K562 (cell line): ENCODE measurements around the gene BEST4. TPM values are rescaled to one million over a fixed set of nuclear protein-coding genes. Genes with fewer than 3 reads are reported as not detected.
A peak's percentile ranks its signal among the peaks of the same experiment; 100 is the strongest.

ENCODE experiments used
- CBFA2T3 ChIP-seq: fragments of 450-650 bp; IDR thresholded peaks from 2 replicates; pipeline ENCODE4 v1.6.1; 2017
- ELF1 ChIP-seq: fragments of 200-800 bp; sonication (Bioruptor generic); IDR thresholded peaks from 2 replicates; pipeline ENCODE4 v1.6.1; 2016; ENCODE audit warnings: missing genetic modification characterization, missing compliant biosample characterization
- FOXJ3 ChIP-seq: sonication (generic); formaldehyde crosslinking; IDR thresholded peaks from 2 replicates; pipeline ENCODE4 v1.4.0; 2020; ENCODE audit warnings: mild to moderate bottlenecking, missing genetic modification reagents
- HNRNPH1 ChIP-seq: fragments of 200-400 bp; formaldehyde crosslinking; optimal IDR thresholded peaks from 2 replicates; pipeline ENCODE3; 2017; ENCODE audit warnings: low read depth, mild to moderate bottlenecking, low read length, moderate library complexity
- HNRNPLL ChIP-seq: fragments of 200-400 bp; formaldehyde crosslinking; IDR thresholded peaks from 2 replicates; pipeline ENCODE4 v1.6.1; 2017; ENCODE audit warnings: low read length, low read depth, mild to moderate bottlenecking; ENCODE audit not compliant: poor library complexity, severe bottlenecking
- MECOM ChIP-seq: fragments of 250-450 bp; sonication (Bioruptor Pico); IDR thresholded peaks from 2 replicates; pipeline ENCODE4 v1.8.0; 2022; ENCODE audit warnings: inconsistent platforms
- MYC ChIP-seq, 2 experiments: fragments of 250-450 bp in 1 of 2; sonication (Bioruptor Pico) in 1 of 2; IDR thresholded peaks; 2 replicates each; pipeline versions ENCODE4 v1.5.1 to v1.6.1; 2012 to 2021; ENCODE audit warnings: low read depth in 2 of 2, borderline replicate concordance in 1 of 2, improper control_type of control experiment in 1 of 2, low read length in 1 of 2, mild to moderate bottlenecking in 1 of 2, moderate library complexity in 1 of 2
- PKNOX1 ChIP-seq: fragments of 450-650 bp; IDR thresholded peaks from 2 replicates; pipeline ENCODE4 v1.6.1; 2016
- PREB ChIP-seq: sonication (generic); formaldehyde crosslinking; IDR thresholded peaks from 2 replicates; pipeline ENCODE4 v1.8.1; 2023; ENCODE audit warnings: mild to moderate bottlenecking, missing genetic modification reagents
- RBM15 ChIP-seq: fragments of 200-400 bp; formaldehyde crosslinking; IDR thresholded peaks from 2 replicates; pipeline ENCODE4 v1.6.1; 2018; ENCODE audit warnings: mild to moderate bottlenecking, low read length, moderate library complexity; ENCODE audit not compliant: insufficient read depth
- RERE ChIP-seq: sonication (generic); formaldehyde crosslinking; IDR thresholded peaks from 2 replicates; pipeline ENCODE4 v1.8.0; 2023; ENCODE audit warnings: missing genetic modification reagents, mild to moderate bottlenecking, borderline replicate concordance
- SMC3 ChIP-seq: conservative IDR thresholded peaks from 2 replicates; pipeline ENCODE4 v1.6.1; 2011; ENCODE audit warnings: low read depth, low read length, improper control_type of control experiment; ENCODE audit not compliant: insufficient read depth
- ZNF263 ChIP-seq: sonication (generic); formaldehyde crosslinking; IDR thresholded peaks from 2 replicates; pipeline ENCODE4 v1.8.0; 2022; ENCODE audit warnings: mild to moderate bottlenecking, missing genetic modification reagents, borderline replicate concordance
- ZNF347 ChIP-seq: fragments of 450-650 bp; formaldehyde crosslinking; IDR thresholded peaks from 2 replicates; pipeline ENCODE4 v1.4.0; 2020; ENCODE audit warnings: low read depth, mild to moderate bottlenecking, moderate library complexity
- ZNF395 ChIP-seq: fragments of 200-800 bp; sonication (Bioruptor generic); IDR thresholded peaks from 2 replicates; pipeline ENCODE4 v1.6.1; 2017; ENCODE audit warnings: missing genetic modification characterization, missing compliant biosample characterization
- ZNF57 ChIP-seq: fragments of 450-650 bp; formaldehyde crosslinking; IDR thresholded peaks from 2 replicates; pipeline ENCODE4 v1.4.0; 2020; ENCODE audit warnings: mild to moderate bottlenecking, moderate library complexity
- ZSCAN29 ChIP-seq: fragments of 450-650 bp; IDR thresholded peaks from 2 replicates; pipeline ENCODE4 v1.6.1; 2017
- polyA plus RNA-seq, 8 experiments: library from polyadenylated mRNA; depleted of rRNA in 4 of 8; stranded (reverse) in 5 of 8; unstranded in 3 of 8; fragments of >200 nt; fragmentation: Nextera tagmentation in 2 of 8; fragmentation: Illumina TruSeq in 1 of 8; extraction: Ambion mirVana in 2 of 8; extraction: Trizol in 1 of 8; gene quantifications; 2 replicates each; pipeline versions ENCODE4 v1.2.1 to v1.2.3, GENCODE V29; 2011 to 2014; ENCODE audit warnings: inconsistent platforms in 1 of 8, missing spikeins in 1 of 8
- total RNA-seq, 7 experiments: library from RNA; depleted of rRNA in 6 of 7; stranded (reverse); fragments of >200 nt in 6 of 7; fragmentation: Illumina TruSeq in 2 of 7; extraction: Trizol in 2 of 7; gene quantifications; 2 replicates each; pipeline versions ENCODE4 v1.2.1 to v1.2.3, GENCODE V29; 2011 to 2021; ENCODE audit warnings: low replicate concordance in 1 of 7

The BEST4 gene
- total and polyA plus RNA-seq, 9 of the 15 experiments (the other 6 are each of a cell fraction or from before 2014, with no cell fraction given) = 0.07 to 0.11 TPM; not detected in 7

GRCh38 chr1:44835738-44836675 is 48.0 kb upstream of the BEST4 start (continued):
- no peak for TF ChIP-seq RERE (CRISPR knock-in tag)
- TF ChIP-seq ZSCAN29 = no peak
- peak; percentile 94 for TF ChIP-seq SMC3
- peak; percentile 50; the same call in 1 of the 2 replicates for TF ChIP-seq MYC (IDR thresholded peaks at IDR 0.05; ENCODE audit: low read depth, low read length)
- TF ChIP-seq MYC (CRISPR knock-in tag; IDR thresholded peaks at IDR 0.05; ENCODE audit: borderline replicate concordance, low read depth) = no peak
- 0 out of 2 replicates have a peak, but pooled peaks have one; percentile 13 for TF ChIP-seq MECOM (CRISPR knock-in tag)
- no peak for TF ChIP-seq HNRNPH1
- TF ChIP-seq HNRNPLL = no peak
- no peak for TF ChIP-seq RBM15
- no peak for TF ChIP-seq PREB (CRISPR knock-in tag)
- TF ChIP-seq ZNF395 (CRISPR knock-in tag) = peak; percentile 33; the same call in 1 of the 2 replicates
- no peak for TF ChIP-seq ZNF57 (CRISPR knock-in tag)
- peak; percentile 40; the same call in 1 of the 2 replicates for TF ChIP-seq ZNF263 (CRISPR knock-in tag)
- no peak for TF ChIP-seq ELF1
- peak; percentile 66 for TF ChIP-seq PKNOX1
- TF ChIP-seq ZNF347 = no peak
- no peak for TF ChIP-seq FOXJ3
- peak; percentile 75 for TF ChIP-seq CBFA2T3
